Measurements from ENCODE around the gene SCAF4.

SCAF4 gene

DNA sequence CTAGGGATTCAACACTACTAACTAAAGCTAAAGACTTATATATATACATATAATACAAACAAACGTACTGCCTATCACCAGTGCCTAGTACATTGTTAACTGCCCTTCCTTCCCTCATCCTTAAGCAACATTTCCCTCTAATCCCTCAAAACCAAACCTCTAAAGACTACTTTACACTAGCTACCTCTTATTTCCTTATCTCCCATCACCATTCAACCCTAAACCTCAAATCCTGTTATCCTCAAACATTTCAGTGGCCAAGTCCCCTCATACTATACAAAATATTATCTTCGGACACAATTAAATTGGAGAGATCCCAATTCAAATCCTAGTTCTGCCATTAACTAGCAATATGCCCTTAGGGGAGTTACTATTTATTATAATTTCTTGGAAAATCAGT is 3.7 kb downstream of the SCAF4 start:
- Histone ChIP-seq H3K4me3 (ENCODE audit: low read depth, low read length) (no peak overlapping the region), H3K9ac (no peak overlapping the region), H3K9me3 (ENCODE audit: control insufficient read depth, low read length) (no peaks in the 10 kb centered on the region), H2AFZ (no peak overlapping the region), H3K4me2 (ENCODE audit: low read length) (no peak overlapping the region), H3K36me3 (ENCODE audit: control insufficient read depth, insufficient read depth, low read length) (no peaks in the 10 kb centered on the region), H3K79me2 (peaks cover 32% of the 10 kb centered on the region), H3K27me3 (ENCODE audit: control insufficient read depth, insufficient read depth, low read length) (no peaks in the 10 kb centered on the region), H3K27ac (no peak overlapping the region), H3K4me1 (peaks cover 6% of the 10 kb centered on the region)
- no peak for TF ChIP-seq CTCF (IDR thresholded peaks at IDR 0.05)

- Histone ChIP-seq H3K4me3 (ENCODE audit: low read depth, low read length) (no peak overlapping the region), H2AFZ (no peak overlapping the region), H3K4me2 (ENCODE audit: low read length) (no peak overlapping the region), H3K27ac (no peak overlapping the region), H3K27me3 (ENCODE audit: control insufficient read depth, insufficient read depth, low read length) (no peaks in the 10 kb centered on the region), H3K4me1 (no peaks in the 10 kb centered on the region), H3K9me3 (ENCODE audit: control insufficient read depth, low read length) (no peaks in the 10 kb centered on the region), H3K79me2 (peaks cover 37% of the 10 kb centered on the region), H3K9ac (no peak overlapping the region), H3K36me3 (ENCODE audit: control insufficient read depth, insufficient read depth, low read length) (no peaks in the 10 kb centered on the region)
- no peak for TF ChIP-seq CTCF (IDR thresholded peaks at IDR 0.05)
Measured at GRCh38 chr21:31727181-31727580, 4.7 kb downstream of the SCAF4 start.

DNA sequence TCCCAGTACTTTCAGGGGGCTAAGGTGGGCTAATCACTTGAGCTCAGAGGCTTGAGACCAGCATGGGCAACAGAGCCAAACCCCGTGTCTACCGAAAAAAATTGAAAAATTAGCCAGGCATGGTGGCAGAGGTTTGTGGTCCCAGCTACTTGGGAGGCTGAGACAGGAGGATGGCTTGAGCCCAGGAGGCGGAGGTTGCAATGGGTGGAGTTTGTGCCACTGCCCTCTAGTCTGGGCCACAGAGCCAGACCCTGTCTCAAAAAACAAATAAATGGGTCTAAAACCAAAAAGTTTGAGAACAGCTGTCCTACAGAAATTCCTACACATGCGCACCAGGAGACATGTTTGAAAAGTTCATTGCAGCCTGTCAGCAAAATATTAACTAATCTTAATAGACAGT is 5.5 kb downstream of the SCAF4 start:
- H3K4me2 ChIP-seq (ENCODE audit: low read length): no peak overlapping the region
- H3K4me3 ChIP-seq (ENCODE audit: low read depth, low read length): no peak overlapping the region
- H3K27me3 ChIP-seq (ENCODE audit: control insufficient read depth, insufficient read depth, low read length): no peaks in the 10 kb centered on the region
- no peaks in the 10 kb centered on the region for H3K4me1 ChIP-seq
- no peak overlapping the region for H3K27ac ChIP-seq
- no peak overlapping the region for H2AFZ ChIP-seq
- no peaks in the 10 kb centered on the region for H3K36me3 ChIP-seq (ENCODE audit: control insufficient read depth, insufficient read depth, low read length)
- no peak overlapping the region for H3K9ac ChIP-seq
- H3K79me2 ChIP-seq: peaks cover 37% of the 10 kb centered on the region
- no peaks in the 10 kb centered on the region for H3K9me3 ChIP-seq (ENCODE audit: control insufficient read depth, low read length)
- TF ChIP-seq CTCF (IDR thresholded peaks at IDR 0.05): no peak

GRCh38 chr21:31725202-31725839 is 6.6 kb downstream of the SCAF4 start:
- no peak for TF ChIP-seq CTCF (IDR thresholded peaks at IDR 0.05)
- Histone ChIP-seq H3K9me3 (ENCODE audit: control insufficient read depth, low read length) (no peaks in the 10 kb centered on the region), H3K4me2 (ENCODE audit: low read length) (no peak overlapping the region), H3K4me3 (ENCODE audit: low read depth, low read length) (no peak overlapping the region), H3K36me3 (ENCODE audit: control insufficient read depth, insufficient read depth, low read length) (no peaks in the 10 kb centered on the region), H3K4me1 (no peaks in the 10 kb centered on the region), H3K9ac (no peak overlapping the region), H2AFZ (no peak overlapping the region), H3K79me2 (peaks cover 36% of the 10 kb centered on the region), H3K27me3 (ENCODE audit: control insufficient read depth, insufficient read depth, low read length) (no peaks in the 10 kb centered on the region), H3K27ac (no peak overlapping the region)

DNA sequence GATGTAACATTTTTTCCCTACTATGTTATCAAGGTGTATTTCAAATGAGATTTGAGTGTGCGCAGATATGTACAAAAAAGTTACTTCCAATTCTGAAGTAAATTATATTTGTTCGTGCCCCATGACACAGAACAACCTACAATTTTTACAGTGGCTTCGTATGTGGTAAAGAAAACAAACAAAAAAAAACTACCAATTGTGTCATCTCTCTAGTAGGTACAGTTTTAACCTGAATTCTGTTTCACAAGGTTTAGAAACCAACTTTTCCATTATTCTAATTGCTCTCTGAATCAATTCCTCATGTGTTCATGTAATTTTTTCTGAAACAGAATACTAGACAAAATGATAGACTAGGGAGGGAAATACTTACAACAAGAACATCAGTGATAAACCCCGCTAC is 7.4 kb downstream of the SCAF4 start:
- no peaks in the 10 kb centered on the region for H3K9me3 ChIP-seq (ENCODE audit: control insufficient read depth, low read length)
- no peak overlapping the region for H2AFZ ChIP-seq
- H3K27me3 ChIP-seq (ENCODE audit: control insufficient read depth, insufficient read depth, low read length): no peaks in the 10 kb centered on the region
- H3K27ac ChIP-seq: no peak overlapping the region
- TF ChIP-seq CTCF (IDR thresholded peaks at IDR 0.05): no peak
- no peak overlapping the region for H3K9ac ChIP-seq
- H3K36me3 ChIP-seq (ENCODE audit: control insufficient read depth, insufficient read depth, low read length): no peaks in the 10 kb centered on the region
- no peak overlapping the region for H3K4me3 ChIP-seq (ENCODE audit: low read depth, low read length)
- H3K79me2 ChIP-seq: peaks cover 36% of the 10 kb centered on the region
- no peak overlapping the region for H3K4me2 ChIP-seq (ENCODE audit: low read length)
- no peaks in the 10 kb centered on the region for H3K4me1 ChIP-seq

Measured in parathyroid adenoma (tissue), 2 donors.